A549 (cell line): Measurements from ENCODE around the gene PCDHGA9.

ENCODE experiments used
- BCL3 ChIP-seq: fragments of >200 bp; sonication (Bioruptor Twin); formaldehyde crosslinking; IDR thresholded peaks from 3 replicates; pipeline ENCODE4 v1.6.1; 2016
- CTCF ChIP-seq: fragments of >200 bp; sonication (Bioruptor Twin); formaldehyde crosslinking; IDR thresholded peaks from 3 replicates; pipeline ENCODE4 v1.5.1; 2016
- ELK1 ChIP-seq: fragments of 150-350 bp; IDR thresholded peaks from 2 replicates; pipeline ENCODE4 v1.6.1; 2014; ENCODE audit warnings: low read depth, mild to moderate bottlenecking, low read length
- EP300 ChIP-seq, 2 experiments: fragments of >200 bp; sonication (Bioruptor Twin); formaldehyde crosslinking; IDR thresholded peaks; 2 replicates in 1 of 2; 3 replicates in 1 of 2; pipeline ENCODE4 v1.6.1; 2016 to 2017
- MAX ChIP-seq: IDR thresholded peaks from 2 replicates; pipeline ENCODE4 v1.6.1; 2012
- MAZ ChIP-seq: fragments of 150-350 bp; IDR thresholded peaks from 2 replicates; pipeline ENCODE4 v1.6.1; 2014; ENCODE audit warnings: antibody characterized with exemption, low read depth, low read length, borderline replicate concordance
- POLR2A ChIP-seq: IDR thresholded peaks from 2 replicates; pipeline ENCODE4 v1.6.1; 2012; ENCODE audit warnings: mild to moderate bottlenecking, low read length
- POLR2AphosphoS2 ChIP-seq: conservative IDR thresholded peaks from 2 replicates; pipeline ENCODE4 v1.6.1; 2012; ENCODE audit warnings: low read length, improper control_type of control experiment, inconsistent platforms
- REST ChIP-seq: fragments of 200-600 bp; sonication (generic); IDR thresholded peaks from 2 replicates; pipeline ENCODE4 v1.6.1; 2016; ENCODE audit warnings: antibody characterized with exemption, mild to moderate bottlenecking, moderate library complexity
- USF2 ChIP-seq: fragments of 450-650 bp; IDR thresholded peaks from 2 replicates; pipeline ENCODE4 v1.6.1; 2014; ENCODE audit warnings: antibody characterized with exemption
- ZNF302 ChIP-seq: fragments of 250-450 bp; sonication (Bioruptor Pico); IDR thresholded peaks from 2 replicates; pipeline ENCODE4 v1.9.0; 2021; ENCODE audit warnings: inconsistent platforms, mild to moderate bottlenecking, moderate library complexity

- no peak for TF ChIP-seq MAX
- TF ChIP-seq EP300 (IDR thresholded peaks at IDR 0.05), result no peak
- no peak for TF ChIP-seq USF2
- TF ChIP-seq BCL3, result no peak
- no peak for TF ChIP-seq REST
- TF ChIP-seq POLR2A, result no peak
- TF ChIP-seq ELK1, result no peak
- no peak for TF ChIP-seq CTCF
- no peak for TF ChIP-seq POLR2AphosphoS2
- no peak for TF ChIP-seq MAZ
- TF ChIP-seq ZNF302 (CRISPR knock-in tag), result no peak
Measured at GRCh38 chr5:141412854-141413539, 10.4 kb downstream of the PCDHGA9 start, which contains the start of gene PCDHGA10.
